ENCODE results near the gene PTPRZ1. TPM values are rescaled to one million over a fixed set of nuclear protein-coding genes. Genes with fewer than 3 reads are reported as not detected.

PTPRZ1 gene
- total RNA-seq, 1 donor from 2014 or later: 1.9 TPM

DNA sequence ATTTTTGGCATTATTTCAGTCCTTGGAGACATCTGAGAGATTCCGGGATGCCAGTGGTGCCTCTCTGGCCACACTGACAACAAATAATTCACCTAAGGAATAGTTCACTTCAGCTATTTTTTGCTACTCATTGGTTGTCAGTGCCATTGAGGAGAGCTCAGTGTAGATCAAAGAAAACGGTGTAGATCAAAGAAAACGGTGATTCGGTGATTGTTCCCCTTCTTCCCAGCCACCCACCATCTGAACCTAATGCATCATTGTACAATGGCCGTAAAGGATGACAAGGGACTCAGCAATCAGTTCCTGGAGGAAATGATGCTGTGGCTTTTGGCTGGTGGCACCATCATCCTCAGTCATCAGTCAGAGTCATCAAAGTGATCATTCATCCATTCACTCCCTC, 80.6 kb downstream of the PTPRZ1 start:
- TF ChIP-seq, protein P1, sequence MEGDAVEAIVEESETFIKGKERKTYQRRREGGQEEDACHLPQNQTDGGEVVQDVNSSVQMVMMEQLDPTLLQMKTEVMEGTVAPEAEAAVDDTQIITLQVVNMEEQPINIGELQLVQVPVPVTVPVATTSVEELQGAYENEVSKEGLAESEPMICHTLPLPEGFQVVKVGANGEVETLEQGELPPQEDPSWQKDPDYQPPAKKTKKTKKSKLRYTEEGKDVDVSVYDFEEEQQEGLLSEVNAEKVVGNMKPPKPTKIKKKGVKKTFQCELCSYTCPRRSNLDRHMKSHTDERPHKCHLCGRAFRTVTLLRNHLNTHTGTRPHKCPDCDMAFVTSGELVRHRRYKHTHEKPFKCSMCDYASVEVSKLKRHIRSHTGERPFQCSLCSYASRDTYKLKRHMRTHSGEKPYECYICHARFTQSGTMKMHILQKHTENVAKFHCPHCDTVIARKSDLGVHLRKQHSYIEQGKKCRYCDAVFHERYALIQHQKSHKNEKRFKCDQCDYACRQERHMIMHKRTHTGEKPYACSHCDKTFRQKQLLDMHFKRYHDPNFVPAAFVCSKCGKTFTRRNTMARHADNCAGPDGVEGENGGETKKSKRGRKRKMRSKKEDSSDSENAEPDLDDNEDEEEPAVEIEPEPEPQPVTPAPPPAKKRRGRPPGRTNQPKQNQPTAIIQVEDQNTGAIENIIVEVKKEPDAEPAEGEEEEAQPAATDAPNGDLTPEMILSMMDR (IDR thresholded peaks at IDR 0.05): no peak
- Histone ChIP-seq H3K36me3 (no peaks in the 10 kb centered on the region), H3K27ac (no peak overlapping the region), H3K9me3 (no peaks in the 10 kb centered on the region), H3K4me3 (no peak overlapping the region), H3K27me3 (ENCODE audit: low read depth) (no peaks in the 10 kb centered on the region), H3K4me1 (no peaks in the 10 kb centered on the region)
- intact Hi-C loops (cut with DNase I): no loop called here
- DNase-seq (no peak), ATAC-seq (no peak)

DNA sequence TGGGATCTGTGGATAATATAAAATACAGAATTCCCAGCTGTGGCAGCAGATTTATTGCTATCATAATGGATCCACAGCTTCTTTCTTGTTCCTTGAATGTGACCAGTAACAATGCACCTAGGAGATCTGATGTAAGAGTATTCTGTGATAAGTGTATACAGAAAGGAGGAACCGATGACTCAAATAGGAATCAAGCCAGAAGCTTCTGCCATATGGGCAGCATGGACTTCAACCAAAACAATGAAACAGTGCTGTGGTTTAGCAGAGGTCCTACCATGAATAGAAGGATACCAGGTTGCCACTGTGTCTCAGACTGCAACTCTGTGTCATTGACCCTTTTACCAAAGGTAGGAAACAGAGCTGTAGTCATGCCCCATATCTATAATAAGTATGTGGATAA, 81.8 kb downstream of the PTPRZ1 start:
- DNase-seq: no peak
- no peak overlapping the region for H3K4me3 ChIP-seq
- TF ChIP-seq, protein P1 (IDR thresholded peaks at IDR 0.05): no peak
- intact Hi-C loops (cut with DNase I): no loop called here
- no peak overlapping the region for H3K27ac ChIP-seq
- no peaks in the 10 kb centered on the region for H3K9me3 ChIP-seq
- no peak for ATAC-seq
- no peaks in the 10 kb centered on the region for H3K4me1 ChIP-seq
- H3K36me3 ChIP-seq: no peaks in the 10 kb centered on the region
- no peaks in the 10 kb centered on the region for H3K27me3 ChIP-seq (ENCODE audit: low read depth)

DNA sequence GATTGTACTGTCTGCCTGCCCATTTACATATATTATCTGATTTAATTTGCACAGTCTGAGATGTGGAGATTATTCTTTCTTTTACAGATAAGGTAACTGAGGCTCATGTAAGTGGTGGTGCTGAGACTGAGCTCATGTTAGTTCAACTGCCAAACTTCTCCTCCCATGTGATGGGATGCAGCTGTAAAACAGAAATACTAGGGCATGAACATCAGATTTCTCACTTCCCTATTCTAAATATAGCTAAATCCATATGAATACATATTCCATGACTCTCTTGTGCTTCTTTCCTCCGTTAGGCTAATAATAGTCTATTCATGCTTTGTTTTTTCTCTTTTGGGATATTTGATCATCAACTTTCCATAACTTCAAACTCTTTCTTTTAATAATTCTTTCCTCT, 84.7 kb downstream of the PTPRZ1 start:
- TF ChIP-seq, protein P1 (IDR thresholded peaks at IDR 0.05): no peak
- Histone ChIP-seq H3K27ac (no peak overlapping the region), H3K36me3 (no peaks in the 10 kb centered on the region), H3K9me3 (no peaks in the 10 kb centered on the region), H3K4me1 (no peaks in the 10 kb centered on the region), H3K27me3 (ENCODE audit: low read depth) (no peaks in the 10 kb centered on the region), H3K4me3 (no peak overlapping the region)
- ATAC-seq: no peak
- no peak for DNase-seq
- intact Hi-C loops (cut with DNase I): no loop called here

DNA sequence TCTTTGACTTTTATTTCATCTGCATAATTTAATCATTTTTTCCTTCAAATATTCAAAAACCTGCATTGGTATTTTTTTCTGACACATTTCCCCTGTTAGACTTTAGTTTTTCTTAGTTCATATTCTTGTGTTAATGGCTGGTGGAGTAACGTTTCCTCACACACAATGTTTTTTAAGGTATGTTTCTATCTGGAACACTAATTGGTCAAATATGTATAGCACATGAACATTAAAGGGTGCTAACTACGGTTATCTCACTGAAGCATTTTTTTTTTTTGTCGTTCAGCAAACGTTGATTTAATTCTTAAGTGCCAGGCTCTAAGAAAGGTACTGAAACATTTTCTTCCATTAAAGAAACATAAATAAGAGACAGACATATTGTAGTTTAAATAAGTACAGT, 87.7 kb downstream of the PTPRZ1 start:
- Histone ChIP-seq H3K27ac (no peak overlapping the region), H3K36me3 (no peaks in the 10 kb centered on the region), H3K4me1 (no peaks in the 10 kb centered on the region), H3K9me3 (no peaks in the 10 kb centered on the region), H3K27me3 (ENCODE audit: low read depth) (no peaks in the 10 kb centered on the region), H3K4me3 (no peak overlapping the region)
- ATAC-seq (no peak), DNase-seq (no peak)
- intact Hi-C loops (cut with DNase I): no loop called here
- TF ChIP-seq, protein P1 (IDR thresholded peaks at IDR 0.05): no peak

DNA sequence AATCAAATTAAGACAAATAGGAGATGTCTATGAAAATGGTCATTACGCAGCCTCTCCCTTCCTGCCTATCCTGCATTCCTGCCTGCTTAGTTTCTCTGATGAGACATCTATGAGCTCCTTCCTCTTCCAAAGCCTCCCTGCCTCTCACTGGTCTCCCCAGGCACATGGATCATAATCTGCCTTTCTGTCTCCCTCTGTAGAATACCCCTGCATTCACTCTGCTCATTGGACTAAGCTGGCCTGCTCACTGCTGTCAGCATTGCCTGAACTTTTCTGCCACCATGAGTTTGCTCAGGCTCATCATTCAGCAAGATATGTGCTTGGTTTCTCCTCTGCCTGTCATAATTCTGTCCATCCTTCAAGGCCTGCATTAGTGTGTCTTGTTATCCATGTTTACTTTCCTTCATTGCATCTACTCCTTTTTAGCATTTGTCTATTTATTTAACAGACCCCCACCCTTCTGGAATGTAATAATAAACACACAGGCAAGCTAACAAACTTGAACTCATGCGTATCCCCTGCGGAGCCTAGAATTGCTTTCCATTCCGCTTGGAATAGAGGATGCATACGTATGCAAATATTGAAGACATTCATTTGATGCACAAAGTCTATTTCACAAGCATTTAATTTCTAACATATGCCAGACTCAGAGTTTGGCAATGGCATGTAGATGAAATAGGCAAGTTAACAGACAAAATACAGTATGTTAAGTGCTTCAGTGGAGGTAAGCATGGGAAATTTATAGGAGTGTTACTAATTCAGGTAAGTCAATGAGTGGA, 88.3 kb downstream of the PTPRZ1 start:
- ATAC-seq (no peak), DNase-seq (no peak)
- intact Hi-C loops (cut with DNase I): no loop called here

More for the DNA sequence above, 88.3 kb downstream of the PTPRZ1 start:
- no peak overlapping the region for H3K27ac ChIP-seq
- H3K9me3 ChIP-seq: no peaks in the 10 kb centered on the region
- no peak overlapping the region for H3K4me3 ChIP-seq
- no peaks in the 10 kb centered on the region for H3K27me3 ChIP-seq (ENCODE audit: low read depth)
- H3K36me3 ChIP-seq: no peaks in the 10 kb centered on the region
- H3K4me1 ChIP-seq: no peaks in the 10 kb centered on the region
- TF ChIP-seq, protein P1 (IDR thresholded peaks at IDR 0.05): no peak
